GM12872 (cell line): ENCODE measurements around the gene SLC29A3.

ENCODE experiments used
- TF ChIP-seq, protein P1 (sequence below): IDR thresholded peaks from 3 replicates; pipeline ENCODE4 v1.5.1; 2011; ENCODE audit warnings: low read depth, mild to moderate bottlenecking, low read length, moderate library complexity; ENCODE audit not compliant: insufficient read depth

Gene SLC29A3

DNA sequence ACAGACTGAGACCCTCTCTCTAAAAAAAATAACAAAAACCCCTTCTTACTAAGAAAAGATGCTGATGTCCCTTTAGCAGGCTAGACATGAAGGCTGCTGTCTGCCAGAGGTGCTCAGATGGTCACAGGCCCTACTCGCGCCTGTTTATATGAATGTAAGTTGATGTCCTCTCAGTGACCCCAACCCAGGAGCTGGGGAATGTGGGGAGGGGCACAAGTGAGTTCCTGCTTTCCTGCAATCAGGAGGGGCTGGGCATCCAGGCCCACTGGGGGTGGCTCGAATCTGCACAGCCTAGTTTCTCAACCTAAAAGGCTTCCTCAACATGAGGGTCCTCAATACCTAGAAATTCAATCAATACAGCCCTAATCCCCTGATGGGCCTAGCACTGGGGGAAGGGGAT, 12.1 kb upstream of the SLC29A3 start:
- TF ChIP-seq, protein P1, sequence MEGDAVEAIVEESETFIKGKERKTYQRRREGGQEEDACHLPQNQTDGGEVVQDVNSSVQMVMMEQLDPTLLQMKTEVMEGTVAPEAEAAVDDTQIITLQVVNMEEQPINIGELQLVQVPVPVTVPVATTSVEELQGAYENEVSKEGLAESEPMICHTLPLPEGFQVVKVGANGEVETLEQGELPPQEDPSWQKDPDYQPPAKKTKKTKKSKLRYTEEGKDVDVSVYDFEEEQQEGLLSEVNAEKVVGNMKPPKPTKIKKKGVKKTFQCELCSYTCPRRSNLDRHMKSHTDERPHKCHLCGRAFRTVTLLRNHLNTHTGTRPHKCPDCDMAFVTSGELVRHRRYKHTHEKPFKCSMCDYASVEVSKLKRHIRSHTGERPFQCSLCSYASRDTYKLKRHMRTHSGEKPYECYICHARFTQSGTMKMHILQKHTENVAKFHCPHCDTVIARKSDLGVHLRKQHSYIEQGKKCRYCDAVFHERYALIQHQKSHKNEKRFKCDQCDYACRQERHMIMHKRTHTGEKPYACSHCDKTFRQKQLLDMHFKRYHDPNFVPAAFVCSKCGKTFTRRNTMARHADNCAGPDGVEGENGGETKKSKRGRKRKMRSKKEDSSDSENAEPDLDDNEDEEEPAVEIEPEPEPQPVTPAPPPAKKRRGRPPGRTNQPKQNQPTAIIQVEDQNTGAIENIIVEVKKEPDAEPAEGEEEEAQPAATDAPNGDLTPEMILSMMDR: no peak

DNA sequence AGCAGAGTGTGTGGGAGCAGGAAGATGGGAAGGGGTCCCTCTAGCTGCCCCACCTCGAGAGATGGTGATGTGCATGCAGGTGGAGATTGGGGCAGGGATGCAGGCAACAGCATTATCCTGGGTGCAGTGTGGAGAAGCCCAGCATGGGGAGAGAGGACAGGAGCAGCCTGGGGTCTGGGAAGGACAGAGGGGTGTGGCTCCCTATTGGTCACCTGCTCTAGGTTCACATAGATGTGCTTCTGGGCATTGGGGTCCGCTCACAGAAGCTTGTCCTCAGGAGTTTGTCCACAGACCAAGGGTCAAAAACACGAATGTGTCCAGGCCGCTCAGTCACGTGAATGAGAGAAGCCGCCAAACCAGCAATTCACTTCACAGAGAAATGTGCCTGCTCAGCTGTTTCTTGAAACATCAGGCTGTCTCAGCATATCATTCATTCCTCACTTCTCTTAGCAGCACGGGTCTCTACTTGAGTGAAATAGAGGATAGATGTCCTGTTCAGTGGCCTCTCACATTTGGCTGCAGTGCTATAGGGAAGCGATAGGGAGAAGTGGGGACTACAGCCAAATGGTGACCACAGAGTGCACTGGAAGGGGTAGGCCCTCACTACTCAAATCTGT, 11.5 kb upstream of the SLC29A3 start:
- TF ChIP-seq, protein P1: no peak

DNA sequence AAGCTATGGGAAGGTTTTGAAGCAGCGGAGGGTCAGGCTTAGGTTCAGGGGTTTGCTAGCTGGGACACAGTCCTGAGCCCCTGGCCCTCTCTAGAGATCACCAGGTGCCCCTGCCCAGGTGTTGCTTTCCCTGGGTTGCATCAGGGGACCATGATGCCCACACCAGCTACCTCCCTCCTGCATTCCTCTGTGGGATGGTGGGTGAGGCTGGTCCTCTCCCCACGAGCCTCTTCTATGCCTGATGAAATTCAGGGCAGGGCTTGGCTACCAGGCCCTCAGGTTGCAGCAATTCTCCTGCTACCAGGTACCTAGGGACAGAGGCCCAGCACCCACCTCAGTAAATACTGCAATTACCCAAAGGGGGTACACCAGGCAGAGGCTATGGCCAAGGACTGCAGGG, 10.8 kb upstream of the SLC29A3 start:
- TF ChIP-seq, protein P1: no peak

DNA sequence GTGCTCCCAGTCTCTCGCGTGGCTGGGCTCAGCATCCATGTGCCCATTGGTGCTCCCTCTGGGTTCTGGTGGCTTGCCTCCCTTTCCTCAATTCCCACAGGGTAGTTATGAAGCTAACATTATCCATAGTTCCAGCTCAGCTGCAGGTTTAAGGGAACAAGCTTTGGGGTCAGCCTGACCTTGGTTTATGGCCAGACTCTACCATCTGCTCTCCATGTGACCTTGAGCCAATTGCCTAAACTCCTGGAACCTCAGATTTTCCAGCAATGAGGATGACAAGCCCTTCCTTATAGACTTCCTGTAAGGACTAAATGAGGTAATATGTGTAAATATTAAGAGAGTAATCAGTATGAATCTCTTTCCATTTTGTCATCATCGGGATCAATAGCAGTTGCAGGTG, 10.1 kb upstream of the SLC29A3 start:
- TF ChIP-seq, protein P1: no peak

DNA sequence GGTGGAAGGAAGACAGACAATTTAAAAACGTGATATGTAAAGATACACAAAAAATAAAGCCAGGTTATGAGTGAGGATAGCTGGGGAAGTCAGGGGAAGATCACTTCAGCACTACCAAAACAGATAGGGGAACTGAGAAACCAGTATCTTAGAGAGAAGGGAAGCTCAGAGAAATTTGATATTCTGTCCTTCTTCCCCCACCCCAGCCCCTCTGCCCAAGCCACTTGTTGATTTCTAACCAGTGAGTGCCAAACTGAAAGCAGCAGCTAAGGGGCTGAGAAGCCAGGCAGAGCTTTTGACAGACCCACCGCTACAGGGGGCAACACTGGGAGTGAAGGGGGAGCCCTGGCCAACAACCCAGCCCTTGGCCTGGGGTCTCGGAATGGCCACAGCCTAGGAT, 9.1 kb upstream of the SLC29A3 start:
- TF ChIP-seq, protein P1: no peak

DNA sequence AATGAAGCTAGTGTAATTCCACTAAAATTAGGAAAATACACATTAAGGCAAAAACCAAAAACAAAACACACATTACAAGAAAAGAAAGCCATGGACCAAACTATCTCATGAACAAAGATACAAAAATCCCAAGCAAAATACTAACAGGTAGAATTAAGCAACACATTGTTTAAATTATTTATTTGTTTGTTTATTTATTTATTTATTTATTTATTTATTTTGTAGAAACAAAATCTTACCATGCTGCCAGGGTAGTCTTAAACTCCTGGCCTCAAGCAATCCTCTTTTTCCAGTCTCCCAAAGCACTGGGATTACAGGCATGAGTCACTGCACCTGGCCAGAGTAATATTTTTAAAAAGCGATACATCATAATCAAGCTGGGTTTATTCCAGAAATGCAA, 6.8 kb upstream of the SLC29A3 start:
- TF ChIP-seq, protein P1: no peak

DNA sequence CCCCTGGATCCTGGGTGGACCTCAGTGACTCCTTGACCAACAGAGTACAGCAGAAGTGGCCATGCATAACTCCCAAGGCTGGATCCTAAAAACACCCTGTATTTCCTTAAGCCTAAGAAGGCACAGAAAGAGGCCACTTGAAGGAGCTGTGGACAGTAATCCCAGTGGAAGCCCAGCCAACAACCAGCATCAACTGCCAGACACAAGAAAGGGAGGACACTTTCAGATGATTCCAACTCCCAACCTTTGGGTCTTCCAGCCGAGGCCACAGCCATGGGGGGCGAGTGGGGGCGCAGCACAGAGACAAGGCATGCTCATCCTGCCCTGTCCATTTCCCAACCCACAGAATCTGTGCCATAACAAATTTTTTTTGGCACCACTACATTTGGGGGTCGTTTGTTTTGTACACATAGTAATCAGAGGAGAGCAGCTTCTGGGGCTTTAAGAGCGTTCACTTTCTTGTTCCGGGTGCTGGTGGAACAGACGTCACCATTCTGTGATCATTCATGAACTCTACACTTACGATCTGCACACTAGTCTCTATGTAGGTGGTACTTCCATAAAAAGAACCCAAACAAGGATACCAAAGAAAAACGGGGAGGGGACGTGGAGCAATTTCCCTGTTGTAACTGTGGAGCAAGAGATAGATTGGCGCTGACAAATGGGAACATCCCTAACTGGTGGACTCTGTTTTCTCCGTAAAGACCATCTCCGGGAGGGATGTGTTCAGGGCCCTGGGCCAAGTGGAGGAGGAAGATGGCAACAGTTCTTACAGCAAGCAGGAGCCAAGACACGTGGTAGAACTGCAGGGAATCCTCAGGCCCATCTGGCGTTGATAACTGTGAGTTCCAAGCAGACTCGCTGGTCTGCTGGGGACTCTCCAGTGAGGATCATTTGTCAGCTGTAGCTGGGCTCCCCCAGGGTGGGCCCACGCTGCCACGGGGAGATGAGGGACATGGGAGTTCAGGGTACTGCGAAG, 6.0 kb upstream of the SLC29A3 start:
- TF ChIP-seq, protein P1: no peak
